Liver (tissue), 3 donors: ENCODE measurements around the gene AK5.

ENCODE experiments used
- EGR1 ChIP-seq, 2 donors: IDR thresholded peaks; 2 replicates each; pipeline ENCODE4 v1.6.1; 2016 to 2018; ENCODE audit warnings: antibody characterized with exemption in 2 of 2, low read depth in 2 of 2
- FOXA1 ChIP-seq: IDR thresholded peaks from 2 replicates; pipeline ENCODE4 v1.6.1; 2016; ENCODE audit warnings: antibody characterized with exemption
- FOXA2 ChIP-seq: IDR thresholded peaks from 2 replicates; pipeline ENCODE4 v1.6.1; 2016; ENCODE audit warnings: antibody characterized with exemption
- RAD21 ChIP-seq, 2 donors: IDR thresholded peaks; 2 replicates each; pipeline ENCODE4 v1.6.1; 2016; ENCODE audit warnings: antibody characterized with exemption in 2 of 2, mild to moderate bottlenecking in 2 of 2
- SP1 ChIP-seq: IDR thresholded peaks from 2 replicates; pipeline ENCODE4 v1.6.1; 2018; ENCODE audit warnings: antibody characterized with exemption, mild to moderate bottlenecking
- TAF1 ChIP-seq: conservative IDR thresholded peaks from 2 replicates; pipeline ENCODE4 v1.6.1; 2016; ENCODE audit warnings: antibody characterized with exemption, mild to moderate bottlenecking
- YY1 ChIP-seq: IDR thresholded peaks from 2 replicates; pipeline ENCODE4 v1.6.1; 2016; ENCODE audit warnings: antibody characterized with exemption, mild to moderate bottlenecking
- TF ChIP-seq, protein P1 (sequence below): fragments of 150-350 bp; IDR thresholded peaks from 2 replicates; pipeline ENCODE4 v1.5.1; 2017; ENCODE audit warnings: improper control_type of control experiment, low read depth, low read length; ENCODE audit not compliant: missing input control
- TF ChIP-seq, protein P2 (sequence below): IDR thresholded peaks from 2 replicates; pipeline ENCODE4 v1.6.1; 2016; ENCODE audit warnings: antibody characterized with exemption, mild to moderate bottlenecking
- TF ChIP-seq, protein P3 (sequence below): IDR thresholded peaks from 2 replicates; pipeline ENCODE4 v1.6.1; 2016; ENCODE audit warnings: antibody characterized with exemption
- TF ChIP-seq, protein P4 (sequence below): IDR thresholded peaks from 2 replicates; pipeline ENCODE4 v1.6.1; 2016; ENCODE audit warnings: antibody characterized with exemption
- TF ChIP-seq, protein P5 (sequence below): IDR thresholded peaks from 2 replicates; pipeline ENCODE4 v1.6.1; 2016; ENCODE audit warnings: antibody characterized with exemption
- donor health status: healthy.
- donor health status: healthy.

DNA sequence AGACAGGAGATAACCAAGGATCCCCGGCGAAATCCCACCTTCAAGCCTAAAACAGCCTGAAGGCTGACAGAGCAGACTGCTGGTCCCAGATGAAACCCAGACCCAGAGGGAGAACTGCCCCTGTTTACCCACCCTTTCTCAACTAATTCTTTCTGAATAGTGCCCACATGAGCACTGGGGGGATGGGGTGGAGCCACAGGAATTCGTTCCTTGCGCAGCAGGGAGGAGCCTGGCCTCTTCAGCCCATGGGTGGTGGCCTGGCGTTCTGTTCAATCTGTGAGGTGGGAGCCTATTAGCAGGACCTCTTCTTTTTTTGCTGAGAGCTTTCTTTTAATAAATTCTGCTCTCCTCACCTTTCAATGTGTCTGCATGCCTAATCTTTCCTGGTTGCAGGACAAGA, 6.6 kb upstream of the AK5 start:
- TF ChIP-seq, protein P1, sequence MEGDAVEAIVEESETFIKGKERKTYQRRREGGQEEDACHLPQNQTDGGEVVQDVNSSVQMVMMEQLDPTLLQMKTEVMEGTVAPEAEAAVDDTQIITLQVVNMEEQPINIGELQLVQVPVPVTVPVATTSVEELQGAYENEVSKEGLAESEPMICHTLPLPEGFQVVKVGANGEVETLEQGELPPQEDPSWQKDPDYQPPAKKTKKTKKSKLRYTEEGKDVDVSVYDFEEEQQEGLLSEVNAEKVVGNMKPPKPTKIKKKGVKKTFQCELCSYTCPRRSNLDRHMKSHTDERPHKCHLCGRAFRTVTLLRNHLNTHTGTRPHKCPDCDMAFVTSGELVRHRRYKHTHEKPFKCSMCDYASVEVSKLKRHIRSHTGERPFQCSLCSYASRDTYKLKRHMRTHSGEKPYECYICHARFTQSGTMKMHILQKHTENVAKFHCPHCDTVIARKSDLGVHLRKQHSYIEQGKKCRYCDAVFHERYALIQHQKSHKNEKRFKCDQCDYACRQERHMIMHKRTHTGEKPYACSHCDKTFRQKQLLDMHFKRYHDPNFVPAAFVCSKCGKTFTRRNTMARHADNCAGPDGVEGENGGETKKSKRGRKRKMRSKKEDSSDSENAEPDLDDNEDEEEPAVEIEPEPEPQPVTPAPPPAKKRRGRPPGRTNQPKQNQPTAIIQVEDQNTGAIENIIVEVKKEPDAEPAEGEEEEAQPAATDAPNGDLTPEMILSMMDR = no peak
- no peak for TF ChIP-seq SP1
- TF ChIP-seq, protein P2, sequence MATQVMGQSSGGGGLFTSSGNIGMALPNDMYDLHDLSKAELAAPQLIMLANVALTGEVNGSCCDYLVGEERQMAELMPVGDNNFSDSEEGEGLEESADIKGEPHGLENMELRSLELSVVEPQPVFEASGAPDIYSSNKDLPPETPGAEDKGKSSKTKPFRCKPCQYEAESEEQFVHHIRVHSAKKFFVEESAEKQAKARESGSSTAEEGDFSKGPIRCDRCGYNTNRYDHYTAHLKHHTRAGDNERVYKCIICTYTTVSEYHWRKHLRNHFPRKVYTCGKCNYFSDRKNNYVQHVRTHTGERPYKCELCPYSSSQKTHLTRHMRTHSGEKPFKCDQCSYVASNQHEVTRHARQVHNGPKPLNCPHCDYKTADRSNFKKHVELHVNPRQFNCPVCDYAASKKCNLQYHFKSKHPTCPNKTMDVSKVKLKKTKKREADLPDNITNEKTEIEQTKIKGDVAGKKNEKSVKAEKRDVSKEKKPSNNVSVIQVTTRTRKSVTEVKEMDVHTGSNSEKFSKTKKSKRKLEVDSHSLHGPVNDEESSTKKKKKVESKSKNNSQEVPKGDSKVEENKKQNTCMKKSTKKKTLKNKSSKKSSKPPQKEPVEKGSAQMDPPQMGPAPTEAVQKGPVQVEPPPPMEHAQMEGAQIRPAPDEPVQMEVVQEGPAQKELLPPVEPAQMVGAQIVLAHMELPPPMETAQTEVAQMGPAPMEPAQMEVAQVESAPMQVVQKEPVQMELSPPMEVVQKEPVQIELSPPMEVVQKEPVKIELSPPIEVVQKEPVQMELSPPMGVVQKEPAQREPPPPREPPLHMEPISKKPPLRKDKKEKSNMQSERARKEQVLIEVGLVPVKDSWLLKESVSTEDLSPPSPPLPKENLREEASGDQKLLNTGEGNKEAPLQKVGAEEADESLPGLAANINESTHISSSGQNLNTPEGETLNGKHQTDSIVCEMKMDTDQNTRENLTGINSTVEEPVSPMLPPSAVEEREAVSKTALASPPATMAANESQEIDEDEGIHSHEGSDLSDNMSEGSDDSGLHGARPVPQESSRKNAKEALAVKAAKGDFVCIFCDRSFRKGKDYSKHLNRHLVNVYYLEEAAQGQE = no peak
- no peak for TF ChIP-seq EGR1 (IDR thresholded peaks at IDR 0.05; ENCODE audit: low read depth in 2 of 2)
- TF ChIP-seq, protein P3, sequence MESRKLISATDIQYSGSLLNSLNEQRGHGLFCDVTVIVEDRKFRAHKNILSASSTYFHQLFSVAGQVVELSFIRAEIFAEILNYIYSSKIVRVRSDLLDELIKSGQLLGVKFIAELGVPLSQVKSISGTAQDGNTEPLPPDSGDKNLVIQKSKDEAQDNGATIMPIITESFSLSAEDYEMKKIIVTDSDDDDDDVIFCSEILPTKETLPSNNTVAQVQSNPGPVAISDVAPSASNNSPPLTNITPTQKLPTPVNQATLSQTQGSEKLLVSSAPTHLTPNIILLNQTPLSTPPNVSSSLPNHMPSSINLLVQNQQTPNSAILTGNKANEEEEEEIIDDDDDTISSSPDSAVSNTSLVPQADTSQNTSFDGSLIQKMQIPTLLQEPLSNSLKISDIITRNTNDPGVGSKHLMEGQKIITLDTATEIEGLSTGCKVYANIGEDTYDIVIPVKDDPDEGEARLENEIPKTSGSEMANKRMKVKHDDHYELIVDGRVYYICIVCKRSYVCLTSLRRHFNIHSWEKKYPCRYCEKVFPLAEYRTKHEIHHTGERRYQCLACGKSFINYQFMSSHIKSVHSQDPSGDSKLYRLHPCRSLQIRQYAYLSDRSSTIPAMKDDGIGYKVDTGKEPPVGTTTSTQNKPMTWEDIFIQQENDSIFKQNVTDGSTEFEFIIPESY = no peak
- TF ChIP-seq, protein P4, sequence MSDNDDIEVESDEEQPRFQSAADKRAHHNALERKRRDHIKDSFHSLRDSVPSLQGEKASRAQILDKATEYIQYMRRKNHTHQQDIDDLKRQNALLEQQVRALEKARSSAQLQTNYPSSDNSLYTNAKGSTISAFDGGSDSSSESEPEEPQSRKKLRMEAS = no peak
- no peak for TF ChIP-seq TAF1
- TF ChIP-seq YY1 = no peak
- no peak for TF ChIP-seq FOXA2
- TF ChIP-seq FOXA1 = no peak
- TF ChIP-seq, protein P5, sequence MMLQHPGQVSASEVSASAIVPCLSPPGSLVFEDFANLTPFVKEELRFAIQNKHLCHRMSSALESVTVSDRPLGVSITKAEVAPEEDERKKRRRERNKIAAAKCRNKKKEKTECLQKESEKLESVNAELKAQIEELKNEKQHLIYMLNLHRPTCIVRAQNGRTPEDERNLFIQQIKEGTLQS = no peak
- TF ChIP-seq RAD21 (IDR thresholded peaks at IDR 0.05) = no peak
